ENCODE measurements around the gene CADM2.

The CADM2 gene

DNA sequence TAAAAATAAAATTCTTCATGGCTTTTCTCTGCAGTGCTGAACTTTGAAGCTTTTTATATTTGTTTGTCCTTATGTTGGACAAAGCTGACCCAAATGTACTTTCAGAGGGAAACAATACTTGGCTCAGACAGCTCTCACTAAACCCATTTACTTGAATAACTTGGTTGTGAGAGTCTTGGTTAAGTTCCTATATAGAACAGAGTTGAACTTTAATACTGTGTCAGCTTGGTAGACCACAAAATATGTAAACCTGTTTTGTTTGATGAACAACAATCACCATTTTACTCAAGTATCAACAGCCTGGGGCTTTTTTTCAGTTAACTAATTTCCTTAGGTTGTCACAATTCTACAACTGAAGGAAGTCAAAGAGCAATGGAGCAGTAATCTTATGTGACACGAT, 211.9 kb downstream of the CADM2 start:
- ChIA-PET CTCF (no interaction called here), POLR2A (no interaction called here)
- no peak for DNase-seq (ENCODE audit: low read depth, low spot score)
- H3K4me3 ChIP-seq (ENCODE audit: low read depth, low read length): no peak overlapping the region
- TF ChIP-seq, protein P1, sequence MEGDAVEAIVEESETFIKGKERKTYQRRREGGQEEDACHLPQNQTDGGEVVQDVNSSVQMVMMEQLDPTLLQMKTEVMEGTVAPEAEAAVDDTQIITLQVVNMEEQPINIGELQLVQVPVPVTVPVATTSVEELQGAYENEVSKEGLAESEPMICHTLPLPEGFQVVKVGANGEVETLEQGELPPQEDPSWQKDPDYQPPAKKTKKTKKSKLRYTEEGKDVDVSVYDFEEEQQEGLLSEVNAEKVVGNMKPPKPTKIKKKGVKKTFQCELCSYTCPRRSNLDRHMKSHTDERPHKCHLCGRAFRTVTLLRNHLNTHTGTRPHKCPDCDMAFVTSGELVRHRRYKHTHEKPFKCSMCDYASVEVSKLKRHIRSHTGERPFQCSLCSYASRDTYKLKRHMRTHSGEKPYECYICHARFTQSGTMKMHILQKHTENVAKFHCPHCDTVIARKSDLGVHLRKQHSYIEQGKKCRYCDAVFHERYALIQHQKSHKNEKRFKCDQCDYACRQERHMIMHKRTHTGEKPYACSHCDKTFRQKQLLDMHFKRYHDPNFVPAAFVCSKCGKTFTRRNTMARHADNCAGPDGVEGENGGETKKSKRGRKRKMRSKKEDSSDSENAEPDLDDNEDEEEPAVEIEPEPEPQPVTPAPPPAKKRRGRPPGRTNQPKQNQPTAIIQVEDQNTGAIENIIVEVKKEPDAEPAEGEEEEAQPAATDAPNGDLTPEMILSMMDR (IDR thresholded peaks at IDR 0.05; ENCODE audit: insufficient read depth, low read length, missing control alignments): no peak

DNA sequence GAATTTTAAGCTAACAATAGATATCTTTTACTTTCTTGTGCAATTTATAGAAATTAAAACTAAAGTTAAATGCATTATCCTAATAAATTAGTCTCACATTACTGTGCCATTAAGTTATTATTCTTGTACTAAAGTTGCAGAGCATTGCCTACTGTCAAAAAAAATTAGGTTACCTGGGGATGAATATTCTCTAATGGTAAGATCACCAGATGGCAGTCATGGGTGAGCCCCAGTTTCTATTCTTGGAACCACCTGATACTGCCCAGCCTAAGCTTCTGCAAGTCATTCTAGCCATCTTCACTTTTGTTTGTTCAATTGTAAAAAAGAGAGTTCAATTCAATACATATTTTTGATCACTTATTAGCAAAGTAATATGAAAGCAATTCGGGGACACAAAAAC, 213.2 kb downstream of the CADM2 start:
- H3K4me3 ChIP-seq (ENCODE audit: low read depth, low read length): no peak overlapping the region
- DNase-seq (ENCODE audit: low read depth, low spot score): no peak
- TF ChIP-seq, protein P1 (IDR thresholded peaks at IDR 0.05; ENCODE audit: insufficient read depth, low read length, missing control alignments): no peak
- POLR2A ChIA-PET: no interaction called here
- CTCF ChIA-PET: no interaction called here

DNA sequence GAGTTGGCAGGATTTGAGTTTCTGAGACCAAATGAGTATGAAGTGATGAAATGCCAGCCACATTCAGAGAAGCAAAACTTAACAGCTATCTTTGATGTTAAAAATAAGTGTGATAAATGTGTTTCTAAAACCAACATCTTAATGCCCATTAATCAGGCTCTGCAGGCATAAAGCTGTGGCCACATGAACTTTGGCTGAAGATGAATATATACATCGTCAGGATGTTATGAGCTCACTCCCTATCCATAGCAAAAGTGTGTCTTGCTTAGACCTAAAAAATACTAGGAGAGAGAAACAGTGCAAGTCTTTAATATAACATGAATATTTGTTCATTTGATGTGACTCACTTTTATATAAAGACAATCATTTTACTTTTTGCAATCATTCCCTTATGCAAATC, 218.0 kb downstream of the CADM2 start:
- TF ChIP-seq, protein P1 (IDR thresholded peaks at IDR 0.05; ENCODE audit: insufficient read depth, low read length, missing control alignments): no peak
- no peak for DNase-seq (ENCODE audit: low read depth, low spot score)
- ChIA-PET POLR2A (no interaction called here), CTCF (no interaction called here)
- H3K4me3 ChIP-seq (ENCODE audit: low read depth, low read length): no peak overlapping the region

DNA sequence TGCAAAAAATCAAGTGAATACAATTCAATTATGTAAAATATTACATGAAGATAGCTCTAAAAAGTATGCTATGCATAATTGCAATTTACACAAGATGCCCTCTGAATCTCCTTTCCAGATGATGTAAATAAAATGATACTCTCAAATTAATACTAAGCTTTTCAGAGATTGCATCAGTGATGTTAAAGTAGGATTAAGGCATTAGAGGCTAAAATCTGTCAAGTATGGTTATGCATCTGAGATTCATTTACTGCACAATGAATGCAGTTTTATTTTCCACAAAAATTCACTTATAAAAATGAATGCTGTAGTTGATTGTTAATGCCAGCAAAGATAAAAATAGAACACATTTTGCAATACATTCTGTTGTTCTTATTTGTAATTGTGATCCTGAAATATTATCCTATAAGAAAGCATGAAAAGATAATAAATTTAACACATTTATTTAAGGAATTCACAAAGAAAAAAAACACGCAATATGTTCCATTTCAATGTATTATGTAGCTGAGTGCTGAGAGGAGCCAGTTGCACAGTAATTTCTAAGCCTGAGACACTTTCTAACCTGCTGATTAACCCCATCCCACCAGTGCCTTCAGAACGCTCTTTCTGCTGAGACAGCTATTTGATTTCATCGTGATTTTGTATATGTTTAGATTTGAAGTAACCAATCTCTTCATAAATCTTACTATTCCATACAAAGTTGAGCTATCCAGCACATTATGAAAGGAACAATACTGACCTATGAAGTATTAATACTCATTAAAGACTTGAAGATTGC, 224.4 kb downstream of the CADM2 start:
- POLR2A ChIA-PET: no interaction called here
- TF ChIP-seq, protein P1 (IDR thresholded peaks at IDR 0.05; ENCODE audit: insufficient read depth, low read length, missing control alignments): no peak
- CTCF ChIA-PET: no interaction called here
- DNase-seq (ENCODE audit: low read depth, low spot score): no peak
- no peak overlapping the region for H3K4me3 ChIP-seq (ENCODE audit: low read depth, low read length)

DNA sequence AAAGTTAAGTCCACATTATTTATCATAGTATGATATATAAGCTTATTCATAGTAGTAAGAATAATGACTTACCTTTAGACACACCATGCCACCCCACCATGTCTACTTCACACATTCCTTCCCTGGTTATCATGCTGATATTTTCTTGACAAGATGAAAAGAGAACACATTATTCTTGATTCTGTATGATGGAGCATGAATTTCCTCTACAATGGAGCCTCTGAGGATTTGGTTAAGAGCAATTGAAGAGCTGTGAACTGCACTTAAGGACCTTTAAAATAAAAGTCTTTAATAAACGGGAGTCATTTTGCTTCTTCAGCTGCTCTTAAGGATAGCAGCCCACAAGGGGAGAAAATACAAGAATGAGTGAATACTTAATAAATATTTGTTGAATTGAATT, 226.7 kb downstream of the CADM2 start:
- TF ChIP-seq, protein P1 (IDR thresholded peaks at IDR 0.05; ENCODE audit: insufficient read depth, low read length, missing control alignments): no peak
- ChIA-PET POLR2A (no interaction called here), CTCF (no interaction called here)
- no peak for DNase-seq (ENCODE audit: low read depth, low spot score)
- no peak overlapping the region for H3K4me3 ChIP-seq (ENCODE audit: low read depth, low read length)

DNA sequence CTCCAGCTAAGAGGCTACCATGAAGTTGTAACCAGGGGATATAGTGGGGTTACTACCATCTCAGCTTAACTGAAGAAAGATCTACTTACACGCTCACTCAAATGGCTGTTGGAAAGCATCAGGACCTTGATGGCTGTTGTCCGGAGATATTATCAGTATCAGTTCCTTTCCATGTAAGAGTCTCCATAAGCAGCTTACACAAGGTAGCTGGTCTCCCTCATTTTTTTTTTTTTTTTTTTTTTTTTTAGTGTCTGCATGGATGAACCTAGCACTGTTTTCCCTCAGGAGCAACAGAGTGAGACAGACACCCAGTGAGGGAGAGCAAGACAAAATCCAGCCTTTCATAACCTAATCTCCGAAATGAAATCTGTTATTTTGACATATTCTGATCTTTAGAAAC, 230.9 kb downstream of the CADM2 start:
- H3K4me3 ChIP-seq (ENCODE audit: low read depth, low read length): no peak overlapping the region
- no peak for DNase-seq (ENCODE audit: low read depth, low spot score)
- ChIA-PET CTCF (no interaction called here), POLR2A (no interaction called here)
- TF ChIP-seq, protein P1 (IDR thresholded peaks at IDR 0.05; ENCODE audit: insufficient read depth, low read length, missing control alignments): no peak
